Measurements from ENCODE around the gene DHRS11. TPM values are rescaled to one million over a fixed set of nuclear protein-coding genes. Genes with fewer than 3 reads are reported as not detected.

DHRS11 gene
- total RNA-seq (2021) (18.0 and 24.2 TPM in 2 replicates), Bru-seq, nascent RNA (percentile 63 among the genes with signal in this experiment), BruChase-seq, experiment 1, labeled RNA remaining after a 2-hour chase (percentile 75 among the genes with signal in this experiment), BruChase-seq, experiment 2, labeled RNA remaining after a 6-hour chase (percentile 67 among the genes with signal in this experiment)
- long read RNA-seq, full-length matches to known transcripts = 27 of 45 reads
- long read RNA-seq, partial matches to known transcripts = 4 of 45 reads
- long read RNA-seq, other reads (novel, unspliced or antisense) = 14 of 45 reads

DNA sequence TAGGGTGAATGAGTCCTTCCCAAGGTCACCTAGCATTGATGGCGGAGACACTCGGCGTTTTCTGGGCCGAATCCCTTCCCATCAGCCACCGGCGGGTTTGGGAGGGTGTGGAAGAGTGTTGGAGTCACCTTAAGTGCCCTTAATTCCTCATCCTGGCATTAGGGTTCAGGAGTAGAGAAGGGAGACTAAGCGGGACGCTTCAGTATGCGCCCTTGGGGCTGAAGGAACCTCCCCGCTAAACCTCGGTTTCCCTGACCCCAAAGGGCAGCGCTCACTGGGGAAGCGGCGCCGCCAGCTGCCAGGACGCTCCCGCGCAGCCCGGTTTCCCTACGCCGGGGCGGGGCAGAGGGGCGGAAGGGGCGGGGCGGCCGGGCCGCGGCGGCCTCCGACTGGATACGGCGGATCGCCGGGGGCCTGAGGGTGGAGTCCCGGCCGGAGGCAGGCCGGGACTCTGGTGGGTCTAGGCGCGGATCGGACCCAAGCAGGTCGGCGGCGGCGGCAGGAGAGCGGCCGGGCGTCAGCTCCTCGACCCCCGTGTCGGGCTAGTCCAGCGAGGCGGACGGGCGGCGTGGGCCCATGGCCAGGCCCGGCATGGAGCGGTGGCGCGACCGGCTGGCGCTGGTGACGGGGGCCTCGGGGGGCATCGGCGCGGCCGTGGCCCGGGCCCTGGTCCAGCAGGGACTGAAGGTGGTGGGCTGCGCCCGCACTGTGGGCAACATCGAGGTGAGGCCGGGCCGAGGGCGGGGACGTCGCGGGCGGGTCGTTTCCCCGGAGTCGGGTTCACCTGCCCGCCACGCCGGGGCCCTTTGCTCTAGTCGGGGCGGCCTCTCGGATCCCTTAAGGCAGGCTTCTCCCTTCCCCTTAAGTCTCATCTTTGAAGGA is at the start of gene DHRS11:
Gene DHRS11 (plus strand): TSS at position 446 of the 882 bp plus-strand sequence. CDS start 131 bp downstream, at position 577.
- Histone ChIP-seq H3K9me3 (ENCODE audit: insufficient read depth, low read depth) (no peaks in the 10 kb centered on the region), H3K4me2 (peak within 1 kb of the TSS; percentile 86), H3K9me2 (ENCODE audit: insufficient read depth) (no peaks in the 10 kb centered on the region), H3K4me3 (peak within 1 kb of the TSS; percentile 84), H3K27ac (no peak within 1 kb of the TSS; the same call in 1 of the 2 replicates), H4K20me1 (ENCODE audit: insufficient read depth) (no peaks in the 10 kb centered on the region), H3K79me2 (ENCODE audit: low read depth) (peaks cover 8% of the 10 kb centered on the region; the same call in 1 of the 2 replicates), H3F3A (ENCODE audit: insufficient read depth, low read depth) (peaks cover 24% of the 10 kb centered on the region), H3K27me3 (ENCODE audit: insufficient read depth, low read depth) (no peaks in the 10 kb centered on the region), H3K4me1 (replicated peaks; ENCODE audit: insufficient read depth) (peaks cover 17% of the 10 kb centered on the region), H3K36me3 (ENCODE audit: low read depth) (0 out of 2 replicates have a peak, but pooled peaks cover 8% of the 10 kb centered on the region), H2AFZ (peak within 1 kb of the TSS; percentile 76)
- BruUV-seq (replicated peaks) = TSS peak; percentile 19
- intact Hi-C loops (cut with micrococcal nuclease; ENCODE audit: unreplicated experiment) = no loop called here
- POLR2A ChIA-PET (ENCODE audit: unreplicated experiment) = interaction anchor here (0.8 to 1.1 kb wide), 2 partner anchors 9 to 48 kb away, joined by 3 read pairs; partner anchors contain the start of gene MRM1
- TF ChIP-seq, protein P1, sequence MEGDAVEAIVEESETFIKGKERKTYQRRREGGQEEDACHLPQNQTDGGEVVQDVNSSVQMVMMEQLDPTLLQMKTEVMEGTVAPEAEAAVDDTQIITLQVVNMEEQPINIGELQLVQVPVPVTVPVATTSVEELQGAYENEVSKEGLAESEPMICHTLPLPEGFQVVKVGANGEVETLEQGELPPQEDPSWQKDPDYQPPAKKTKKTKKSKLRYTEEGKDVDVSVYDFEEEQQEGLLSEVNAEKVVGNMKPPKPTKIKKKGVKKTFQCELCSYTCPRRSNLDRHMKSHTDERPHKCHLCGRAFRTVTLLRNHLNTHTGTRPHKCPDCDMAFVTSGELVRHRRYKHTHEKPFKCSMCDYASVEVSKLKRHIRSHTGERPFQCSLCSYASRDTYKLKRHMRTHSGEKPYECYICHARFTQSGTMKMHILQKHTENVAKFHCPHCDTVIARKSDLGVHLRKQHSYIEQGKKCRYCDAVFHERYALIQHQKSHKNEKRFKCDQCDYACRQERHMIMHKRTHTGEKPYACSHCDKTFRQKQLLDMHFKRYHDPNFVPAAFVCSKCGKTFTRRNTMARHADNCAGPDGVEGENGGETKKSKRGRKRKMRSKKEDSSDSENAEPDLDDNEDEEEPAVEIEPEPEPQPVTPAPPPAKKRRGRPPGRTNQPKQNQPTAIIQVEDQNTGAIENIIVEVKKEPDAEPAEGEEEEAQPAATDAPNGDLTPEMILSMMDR (conservative IDR thresholded peaks at IDR 0.05) = no peak
- TF ChIP-seq EZH2 (IDR thresholded peaks at IDR 0.05; ENCODE audit: low read depth) = no peak
- DNase-seq = peak; percentile 53 to 80
- CTCF ChIA-PET = interaction anchor here (0.6 to 0.7 kb wide), 2 partner anchors 30 to 978 kb away, joined by 3 to 4 read pairs; no protein-coding TSS in a partner anchor

GRCh38 chr17:36542755-36543154 is 48.9 kb upstream of the DHRS11 start:
- H3K27me3 ChIP-seq (ENCODE audit: insufficient read depth, low read depth) = no peaks in the 10 kb centered on the region
- ChIA-PET CTCF (interaction anchor here (0.6 kb wide), 1 partner anchor 60 kb away, joined by 3 read pairs; no protein-coding TSS in a partner anchor), POLR2A (ENCODE audit: unreplicated experiment) (no interaction called here)

GRCh38 chr17:36544044-36544306 is 47.7 kb upstream of the DHRS11 start:
- Histone ChIP-seq H3K4me1 (replicated peaks; ENCODE audit: insufficient read depth) (peaks cover 27% of the 10 kb centered on the region), H3F3A (ENCODE audit: insufficient read depth, low read depth) (peaks cover 52% of the 10 kb centered on the region), H3K4me3 (peak overlapping the region; percentile 91), H3K9me3 (ENCODE audit: insufficient read depth, low read depth) (no peaks in the 10 kb centered on the region), H3K27ac (peak overlapping the region; percentile 81), H2AFZ (peak overlapping the region; percentile 100), H3K79me2 (ENCODE audit: low read depth) (peaks cover 61% of the 10 kb centered on the region), H3K4me2 (peak overlapping the region; percentile 83), H3K9me2 (ENCODE audit: insufficient read depth) (no peaks in the 10 kb centered on the region), H3K36me3 (ENCODE audit: low read depth) (peaks cover 20% of the 10 kb centered on the region), H3K27me3 (ENCODE audit: insufficient read depth, low read depth) (no peaks in the 10 kb centered on the region), H4K20me1 (ENCODE audit: insufficient read depth) (peaks cover 30% of the 10 kb centered on the region)
- intact Hi-C loops (cut with micrococcal nuclease; ENCODE audit: unreplicated experiment) = loop anchor here (1.0 kb wide), 1 partner anchor 9 kb away; no protein-coding TSS in a partner anchor
- POLR2A ChIA-PET (ENCODE audit: unreplicated experiment) = interaction anchor here (0.8 kb wide), 1 partner anchor 48 kb away, joined by 3 read pairs; no protein-coding TSS in a partner anchor
- DNase-seq = peak; percentile 35 to 61
- CTCF ChIA-PET = interaction anchor here (0.9 kb wide), 1 partner anchor 57 kb away, joined by 3 read pairs; the partner anchor contains the start of gene MRM1
- BruUV-seq (replicated peaks) = no TSS peak
- TF ChIP-seq, protein P1 (conservative IDR thresholded peaks at IDR 0.05) = no peak
- TF ChIP-seq EZH2 (IDR thresholded peaks at IDR 0.05; ENCODE audit: low read depth) = no peak

More at GRCh38 chr17:36542755-36543154, 48.9 kb upstream of the DHRS11 start:
- Histone ChIP-seq H3K4me1 (replicated peaks; ENCODE audit: insufficient read depth) (peaks cover 21% of the 10 kb centered on the region), H3K9me2 (ENCODE audit: insufficient read depth) (no peaks in the 10 kb centered on the region), H3F3A (ENCODE audit: insufficient read depth, low read depth) (peaks cover 52% of the 10 kb centered on the region), H3K4me2 (peak overlapping the region; percentile 83; the same call in 1 of the 2 replicates), H3K4me3 (no peak overlapping the region), H4K20me1 (ENCODE audit: insufficient read depth) (peaks cover 19% of the 10 kb centered on the region), H3K79me2 (ENCODE audit: low read depth) (peaks cover 56% of the 10 kb centered on the region), H3K36me3 (ENCODE audit: low read depth) (peaks cover 18% of the 10 kb centered on the region), H2AFZ (no peak overlapping the region), H3K9me3 (ENCODE audit: insufficient read depth, low read depth) (no peaks in the 10 kb centered on the region), H3K27ac (no peak overlapping the region)
- no peak for DNase-seq
- TF ChIP-seq, protein P1 (conservative IDR thresholded peaks at IDR 0.05) = no peak
- no peak for TF ChIP-seq EZH2 (IDR thresholded peaks at IDR 0.05; ENCODE audit: low read depth)
- no TSS peak for BruUV-seq (replicated peaks)
- intact Hi-C loops (cut with micrococcal nuclease; ENCODE audit: unreplicated experiment) = no loop called here
